Erythroblast (primary cell): ENCODE data around the gene CTXND1.

Experiments used
- DNase-seq, 2 experiments: peaks; one replicate each; lab custom pipeline; 2025; lab: John Stamatoyannopoulos, UW
- GATA1 ChIP-seq: IDR thresholded peaks from 2 replicates; pipeline ENCODE4 v1.6.1; 2011; ENCODE audit warnings: low read depth, mild to moderate bottlenecking, control low read depth, low read length, moderate library complexity
- POLR2A ChIP-seq: IDR thresholded peaks from 2 replicates; pipeline ENCODE4 v1.6.1; 2011; ENCODE audit warnings: mild to moderate bottlenecking, low read length

CTXND1 gene

DNA sequence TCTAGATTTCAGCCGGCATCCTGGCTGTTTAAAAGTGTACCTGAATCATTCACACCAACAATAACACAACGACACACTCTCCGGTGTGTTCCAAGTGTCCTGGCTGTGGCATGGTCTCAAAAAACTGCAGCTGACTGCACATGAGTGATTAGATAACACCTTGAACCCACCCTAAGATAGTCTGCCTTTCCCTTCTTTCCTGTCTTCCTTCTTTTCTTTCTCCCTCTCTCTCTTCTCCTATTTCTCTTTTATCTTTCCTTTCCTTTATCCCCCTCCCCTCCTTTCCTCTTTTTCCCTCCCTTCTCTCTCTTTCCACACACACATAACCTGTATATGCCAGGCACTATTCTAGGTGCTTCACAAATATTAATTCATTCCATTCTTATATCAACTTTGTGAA lies 100.4 kb downstream of the CTXND1 start:
- DNase-seq, result peak; percentile 60 to 76
- TF ChIP-seq GATA1 (no peak), POLR2A (peak; percentile 10)

DNA sequence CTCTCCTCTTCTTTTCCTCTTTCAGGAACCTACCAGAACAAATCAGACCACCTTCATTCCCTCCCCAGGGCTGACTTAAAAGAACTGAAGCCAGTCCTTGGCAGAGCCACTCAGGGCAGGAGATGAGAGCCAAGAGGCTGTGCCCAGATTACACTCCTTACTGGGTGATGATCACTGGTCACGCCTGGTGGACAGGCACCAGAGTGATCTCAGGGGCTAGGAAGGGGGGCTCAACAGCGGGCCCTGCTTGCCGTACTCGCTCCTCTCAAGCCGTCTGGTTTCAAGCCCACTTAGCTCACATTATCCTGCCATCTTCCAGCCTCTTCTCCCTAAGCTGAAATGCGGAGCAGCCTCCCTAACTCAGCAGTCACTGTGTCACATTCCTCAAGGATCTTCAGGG lies 100.9 kb downstream of the CTXND1 start:
- DNase-seq, result peak; percentile 37 to 38
- TF ChIP-seq POLR2A (no peak), GATA1 (no peak)
